Glomerular visceral epithelial cell (primary cell): ENCODE measurements around the gene C1QTNF6.
"Not testable (repeated sequence)": the region's sequence is repeated elsewhere in the genome, so short reads cannot be mapped to it uniquely, and the experiment has no call there.

ENCODE experiments used
- DNase-seq: peaks from one replicate; pipeline ENCODE4 v3.0.0-alpha.2; 2016; ENCODE audit errors: extremely low spot score

Gene C1QTNF6

DNA sequence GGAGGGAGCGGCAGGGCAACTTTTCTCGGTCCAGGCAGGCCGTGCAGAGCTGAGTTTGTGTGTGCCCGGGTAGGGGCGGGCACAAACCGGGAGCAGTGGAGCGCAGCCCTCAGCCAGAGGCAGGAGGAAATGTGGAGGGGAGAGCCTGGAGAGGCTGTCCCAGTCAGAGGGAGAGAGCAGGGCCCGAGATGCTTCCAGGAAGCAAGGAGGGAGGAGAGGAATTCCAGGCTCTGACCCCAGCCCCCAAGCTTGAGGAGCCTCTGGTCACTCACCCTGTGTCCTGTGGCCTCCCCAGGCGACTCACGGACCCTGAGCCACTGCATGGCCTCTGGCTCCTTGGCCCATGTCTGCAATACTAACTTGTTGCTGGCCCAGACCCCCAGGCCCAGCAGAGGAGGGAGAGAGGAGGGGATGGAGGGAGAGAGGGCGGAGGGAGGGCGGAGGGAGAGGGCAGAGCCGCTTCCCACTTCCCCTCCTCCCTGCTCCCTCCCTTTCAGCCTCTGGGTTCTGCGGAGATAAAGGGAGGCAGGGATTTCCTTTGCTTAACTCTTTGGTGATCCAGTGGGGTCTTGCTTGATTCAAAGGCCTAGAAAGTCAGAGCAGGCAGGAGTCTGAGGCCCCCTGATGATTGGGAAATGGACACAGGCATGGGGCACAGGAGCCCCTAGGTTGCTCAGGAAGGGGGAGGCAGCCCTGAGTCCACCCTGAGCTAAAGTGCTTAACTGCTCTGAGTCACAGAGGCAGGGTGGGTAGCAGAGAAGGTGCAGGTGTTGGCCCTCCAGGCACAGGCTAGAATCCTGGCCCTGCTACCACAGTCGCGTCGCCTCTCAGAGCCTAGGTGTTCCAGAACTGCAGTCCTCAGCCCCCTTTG, at the start of gene C1QTNF6:
Gene C1QTNF6, minus strand, starts transcription at position 357 of the 871 bp plus-strand sequence. Its CDS starts 34 bp downstream, at position 323.
- peak; percentile 66 for DNase-seq

DNA sequence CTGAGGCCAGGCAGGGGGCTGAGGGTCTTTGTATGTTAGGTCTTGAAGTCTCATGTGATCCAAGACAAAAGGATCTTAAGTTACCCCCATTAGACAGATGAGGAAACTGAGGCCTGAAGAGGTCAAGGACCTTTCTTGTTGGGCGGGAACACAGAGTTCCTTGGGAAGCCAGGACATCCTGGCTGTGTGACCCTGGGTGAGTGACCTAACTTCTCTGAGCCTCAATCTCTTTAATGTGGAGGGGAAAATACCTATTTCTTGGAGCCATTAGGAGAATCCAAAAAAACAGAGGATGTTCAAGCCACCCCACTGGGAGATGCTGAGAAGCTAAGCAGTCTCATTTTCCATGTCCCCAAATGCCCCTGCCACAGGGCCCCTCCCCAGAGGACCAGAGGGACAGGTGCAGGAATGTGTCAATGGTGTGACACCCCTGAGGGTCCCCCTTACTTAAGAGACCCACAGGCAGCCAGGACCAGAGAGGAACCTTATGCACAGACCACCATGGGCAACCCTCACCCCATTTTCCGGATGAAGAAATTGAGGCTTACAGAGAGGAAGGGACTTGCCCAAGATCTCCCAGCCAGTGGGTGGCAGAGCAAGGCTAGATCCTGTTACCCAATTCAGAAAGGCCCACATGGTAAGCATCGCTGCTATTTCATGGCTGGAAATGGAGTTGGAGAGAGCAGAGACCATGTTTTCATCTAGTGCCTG, 48.0 kb upstream of the C1QTNF6 start:
- no peak for DNase-seq

DNA sequence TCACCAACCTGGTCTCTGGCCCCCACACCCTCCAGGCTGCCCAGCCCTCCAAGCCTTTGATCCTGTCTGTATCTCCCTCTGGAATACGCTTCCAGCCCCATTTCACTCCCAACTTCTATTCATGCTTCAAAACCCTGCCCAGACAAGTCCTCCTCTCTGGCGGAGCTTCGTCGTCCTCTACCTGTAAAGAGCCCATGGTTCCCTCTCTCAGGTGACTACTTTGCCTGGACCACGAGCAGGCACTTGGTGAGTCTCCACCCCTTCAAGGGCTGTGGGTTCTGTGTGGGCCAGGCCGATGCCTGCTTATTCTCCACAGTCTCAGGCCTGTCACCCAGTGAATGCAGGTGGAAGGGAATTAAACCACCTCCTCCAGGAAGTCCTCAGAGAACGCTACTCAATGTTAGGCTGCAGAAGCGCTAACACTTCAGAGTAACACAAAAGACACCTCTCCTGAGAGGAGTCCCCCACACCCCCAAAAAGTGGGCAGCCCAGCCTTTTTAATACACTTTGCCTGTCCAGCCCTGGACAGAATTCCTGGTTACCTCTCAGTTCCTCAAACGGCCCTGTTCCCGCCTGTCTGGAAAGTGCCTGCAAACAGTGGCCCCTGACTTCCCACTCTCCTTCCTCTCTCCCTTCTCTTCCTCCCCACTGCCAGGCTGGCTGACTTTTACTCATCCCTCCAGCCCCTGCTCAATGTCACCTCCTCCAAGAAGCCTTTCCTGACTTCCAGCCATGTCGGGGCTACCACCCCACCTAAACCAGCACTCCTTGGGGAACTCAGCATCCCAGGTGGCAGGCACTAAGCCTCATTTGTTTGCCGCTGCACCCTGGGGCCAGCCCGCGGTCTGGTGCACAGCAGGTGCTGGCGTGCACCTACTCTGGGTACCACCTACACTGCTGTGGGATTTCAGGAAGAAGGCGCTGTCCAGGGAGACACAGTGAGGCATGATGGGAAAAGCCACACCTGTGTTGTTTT, 47.0 kb upstream of the C1QTNF6 start:
- DNase-seq = no peak

DNA sequence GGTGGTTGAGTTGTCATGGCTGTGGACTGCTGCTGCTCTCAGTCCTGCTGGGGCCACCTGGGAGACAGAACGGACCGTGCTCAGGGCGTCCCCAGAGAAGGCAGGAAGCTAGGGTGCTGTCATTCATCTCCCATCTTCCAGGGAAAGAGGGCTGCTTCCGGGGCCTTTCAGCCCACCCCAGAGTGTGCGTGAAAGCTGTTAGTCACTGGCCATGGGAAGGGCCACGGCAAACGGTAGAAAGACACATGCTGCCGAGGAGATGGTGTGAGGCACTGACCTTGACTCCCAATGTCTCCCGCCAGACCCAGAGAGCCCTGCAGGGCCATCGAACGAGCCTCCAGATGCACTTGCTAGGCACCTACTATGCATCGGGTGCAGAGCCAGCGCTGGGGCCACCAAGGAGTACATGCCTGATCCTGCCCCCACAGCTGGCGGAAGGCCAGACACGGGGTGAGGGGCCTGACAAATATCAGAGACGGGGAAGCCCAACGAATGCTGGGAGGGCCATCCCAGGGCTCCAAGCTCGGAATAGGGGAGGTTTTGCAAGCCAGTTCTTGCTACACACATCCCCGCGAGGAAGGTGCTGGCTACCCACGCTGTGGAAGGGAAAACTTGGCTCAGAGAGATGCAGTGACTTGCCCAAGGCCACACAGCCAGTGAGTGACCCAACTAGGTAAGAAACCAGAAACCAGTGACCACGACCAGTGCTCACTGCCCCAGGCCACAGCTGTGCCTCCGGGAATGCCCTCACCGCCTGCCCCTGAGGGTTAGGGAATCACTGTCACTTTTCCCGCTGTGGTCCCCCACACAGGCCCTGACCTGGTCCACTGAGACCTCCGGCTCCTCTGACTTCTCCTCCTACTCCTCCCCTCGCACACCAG, 45.9 kb upstream of the C1QTNF6 start:
- no peak for DNase-seq

DNA sequence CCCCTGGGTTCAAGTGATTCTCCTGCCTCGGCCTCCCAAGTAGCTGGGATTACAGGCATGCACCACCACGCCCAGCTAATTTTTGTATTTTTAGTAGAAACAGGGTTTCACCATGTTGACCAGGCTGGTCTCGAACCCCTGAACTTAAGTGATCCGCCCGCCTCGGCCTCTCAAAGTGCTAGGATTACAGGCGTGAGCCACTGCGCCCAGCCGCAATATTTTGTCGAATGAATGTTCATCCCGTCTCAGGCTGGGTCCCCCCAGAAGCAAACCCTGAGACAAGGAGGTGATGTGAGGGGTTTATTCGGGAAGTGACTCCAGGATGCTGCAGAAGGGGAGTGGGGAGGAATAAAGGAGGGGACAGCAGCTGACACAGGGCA, 45.3 kb upstream of the C1QTNF6 start:
- DNase-seq = not testable (repeated sequence)

DNA sequence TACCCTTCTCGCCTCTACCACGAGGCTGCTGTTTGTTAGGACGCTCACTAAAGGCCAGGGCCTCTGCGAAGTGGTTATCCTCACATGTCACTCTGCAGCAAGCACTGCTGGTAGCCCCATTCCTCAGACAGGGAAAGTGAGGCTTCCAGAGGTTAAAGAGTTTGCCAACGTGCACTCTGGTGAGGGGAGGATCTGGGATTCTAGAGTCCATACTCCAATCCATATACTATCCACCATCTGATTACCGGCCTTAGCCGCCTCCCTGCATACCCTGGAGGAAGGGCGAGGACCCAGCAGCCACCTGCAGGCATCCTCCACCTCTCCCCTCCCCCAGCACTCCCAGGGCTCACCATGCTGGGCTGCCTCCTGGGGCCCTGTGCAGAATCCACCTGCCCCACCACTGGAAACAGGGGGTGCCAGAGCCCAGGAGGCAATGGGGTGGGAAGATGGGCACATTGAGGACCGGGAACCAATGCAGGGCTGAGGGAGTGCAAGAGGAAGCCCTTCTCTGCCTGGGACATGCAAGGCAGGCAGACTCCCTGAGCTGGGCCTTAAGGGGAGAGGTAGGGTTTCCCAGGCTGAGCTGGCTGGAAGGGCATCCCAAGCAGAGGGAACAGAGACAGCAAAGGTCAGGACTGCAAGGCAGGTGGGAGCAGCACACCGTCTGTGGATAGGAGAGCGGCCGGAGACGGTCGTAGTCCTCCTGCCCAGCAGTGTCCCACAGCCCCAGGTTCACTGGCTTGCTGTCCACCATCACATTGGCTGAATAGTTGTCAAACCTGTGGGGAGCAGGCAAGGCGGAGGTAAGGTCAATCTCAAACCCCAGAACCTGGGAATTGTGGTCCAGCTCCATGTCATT, 44.3 kb upstream of the C1QTNF6 start:
- no peak for DNase-seq

DNA sequence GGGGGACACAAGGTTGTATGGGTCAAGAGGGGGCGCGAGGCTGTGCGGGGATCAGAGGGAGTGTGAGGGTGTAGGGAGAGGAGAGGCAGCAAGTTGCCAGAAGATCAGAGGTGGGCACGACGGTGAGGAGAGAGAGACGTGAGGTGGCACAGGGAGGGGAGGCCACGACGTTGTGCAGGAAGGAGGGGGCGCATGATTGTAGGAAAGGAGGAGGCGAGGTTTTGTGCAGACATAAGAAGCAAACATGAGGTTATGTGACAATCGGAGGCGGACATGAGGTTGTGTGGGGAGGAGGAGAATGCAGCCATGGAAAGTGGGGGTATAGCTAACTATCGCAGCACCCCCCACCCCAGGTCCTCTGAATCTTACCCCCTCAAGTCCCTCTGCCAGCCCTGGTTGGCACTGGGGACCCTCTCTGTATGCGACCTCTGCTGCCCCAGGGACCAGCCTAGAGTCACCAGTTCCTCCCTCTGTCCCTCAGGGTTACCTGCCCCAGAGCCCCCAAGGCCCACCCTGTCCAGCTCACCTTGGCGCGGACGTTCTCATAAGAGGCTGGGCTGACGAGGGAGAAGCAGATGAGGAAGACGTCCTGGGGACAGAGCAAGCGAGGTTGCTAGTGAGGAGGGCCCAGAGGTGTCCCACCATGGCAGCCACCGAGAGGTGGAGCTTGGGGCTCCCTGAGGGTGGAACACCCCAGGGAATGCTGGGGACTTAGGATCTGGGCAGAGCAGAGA, 43.5 kb upstream of the C1QTNF6 start:
- DNase-seq = no peak

DNA sequence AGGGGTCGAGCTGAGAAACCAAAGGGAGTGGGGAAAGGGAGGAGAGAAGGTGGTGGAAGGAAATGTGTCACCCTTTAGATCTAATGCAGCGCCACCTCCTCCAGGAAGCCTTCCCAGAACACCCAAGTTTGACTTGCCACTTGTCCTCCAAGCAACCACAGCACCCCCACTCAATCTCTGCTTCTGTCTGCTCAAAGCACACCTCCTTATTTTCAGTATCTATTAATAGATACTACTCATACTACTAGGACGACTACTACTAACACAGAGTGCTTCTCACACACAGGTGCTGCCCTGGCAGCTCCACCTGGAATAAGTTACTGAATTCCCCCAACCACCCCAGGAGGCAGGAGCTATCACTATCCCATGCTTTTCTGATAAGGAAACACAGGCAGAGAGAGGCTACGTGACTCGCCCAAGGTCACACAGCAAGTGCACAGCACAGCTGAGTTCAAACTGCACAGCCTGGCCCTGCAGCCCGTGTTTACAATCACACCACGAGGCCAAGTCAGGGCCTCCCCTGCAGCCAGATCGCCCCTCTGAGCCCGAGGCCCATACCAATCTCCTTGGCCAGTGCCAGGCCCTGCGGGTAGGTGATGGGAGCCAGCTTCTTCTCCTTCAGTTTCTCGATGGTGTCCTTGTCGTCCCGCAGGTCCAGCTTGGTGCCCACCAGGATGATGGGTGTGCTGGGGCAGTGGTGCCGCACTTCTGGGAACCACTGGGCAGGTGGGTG, 42.8 kb upstream of the C1QTNF6 start:
- no peak for DNase-seq

DNA sequence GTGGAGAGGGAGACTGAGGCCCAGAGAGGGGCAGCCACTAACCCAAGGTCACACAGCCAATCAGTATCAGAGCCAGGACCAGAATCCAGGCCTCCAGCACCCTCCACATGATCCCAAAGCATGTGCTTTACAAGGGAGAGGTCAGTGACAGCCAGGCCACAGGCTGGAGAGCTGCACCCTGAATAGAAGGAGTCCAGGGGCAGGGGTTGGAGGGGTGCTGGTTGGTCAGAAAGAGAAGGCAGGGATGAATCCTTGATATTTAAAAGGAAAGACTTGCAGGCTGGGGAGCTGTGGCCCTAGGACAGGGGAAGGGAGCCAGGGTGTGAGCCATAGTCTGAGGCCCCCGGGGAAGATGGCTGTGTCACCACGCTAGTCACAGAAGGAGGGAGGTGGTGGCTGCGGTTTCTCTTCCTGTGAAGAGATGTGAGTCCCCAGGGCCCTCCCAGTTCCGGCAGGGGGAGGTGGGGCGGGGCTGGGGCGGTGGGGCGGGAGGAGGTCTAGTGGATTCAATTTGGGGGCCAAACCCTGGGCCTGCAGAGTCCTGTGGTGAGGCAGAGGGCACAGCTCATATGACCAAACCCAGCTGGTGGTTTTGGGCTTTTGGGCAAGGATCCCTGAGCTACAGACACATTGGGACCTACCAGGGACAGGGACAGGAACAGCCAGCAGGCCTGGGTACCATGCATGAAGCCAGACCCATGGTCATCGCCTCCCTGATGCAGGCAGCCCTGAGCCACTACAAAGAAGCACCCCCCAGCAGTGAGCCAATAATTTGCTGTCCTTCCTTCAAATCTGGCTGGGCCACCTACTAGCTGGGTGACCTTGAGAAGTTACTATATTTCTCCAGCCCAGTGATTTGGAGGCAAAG, 42.0 kb upstream of the C1QTNF6 start:
- DNase-seq = peak; percentile 63

DNA sequence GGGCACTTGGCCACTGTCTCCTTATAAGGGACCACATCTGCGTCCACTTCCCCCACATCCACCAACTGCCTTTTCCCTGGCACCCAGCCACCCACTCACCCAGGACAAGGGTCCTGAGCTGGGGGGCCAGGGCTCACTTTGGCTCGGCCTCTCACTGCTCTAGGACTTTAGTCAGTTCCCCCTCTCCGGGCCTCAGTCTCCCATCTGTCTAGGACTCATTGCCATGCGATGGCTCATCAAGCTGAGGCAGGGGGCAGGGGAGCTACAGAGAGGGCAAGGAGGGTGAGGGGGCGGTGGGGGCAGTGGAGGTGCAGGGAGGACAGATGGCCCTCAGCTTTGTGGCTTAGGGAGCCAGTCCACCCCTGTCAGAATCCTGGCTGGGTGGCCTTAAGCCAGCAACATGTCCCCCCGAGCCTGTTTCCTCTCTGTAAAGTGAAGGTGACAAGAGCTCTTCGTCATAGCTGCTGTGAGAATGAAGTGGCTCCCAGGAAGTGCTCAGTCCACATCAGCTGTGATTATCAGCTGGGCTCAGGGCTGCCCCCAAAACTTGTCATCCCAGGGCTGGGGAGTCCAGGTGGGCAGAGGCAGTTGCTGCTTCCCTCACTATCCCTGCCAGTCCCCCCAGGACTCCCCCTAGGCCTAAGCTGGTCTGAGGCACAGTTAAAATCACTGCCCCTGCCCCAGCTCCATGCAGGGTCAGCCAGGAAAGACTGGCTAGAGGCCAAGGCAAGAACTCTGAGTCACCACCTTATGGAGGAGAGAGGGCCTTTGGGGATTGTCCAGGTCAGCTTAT, 41.2 kb upstream of the C1QTNF6 start:
- DNase-seq = peak; percentile 78

DNA sequence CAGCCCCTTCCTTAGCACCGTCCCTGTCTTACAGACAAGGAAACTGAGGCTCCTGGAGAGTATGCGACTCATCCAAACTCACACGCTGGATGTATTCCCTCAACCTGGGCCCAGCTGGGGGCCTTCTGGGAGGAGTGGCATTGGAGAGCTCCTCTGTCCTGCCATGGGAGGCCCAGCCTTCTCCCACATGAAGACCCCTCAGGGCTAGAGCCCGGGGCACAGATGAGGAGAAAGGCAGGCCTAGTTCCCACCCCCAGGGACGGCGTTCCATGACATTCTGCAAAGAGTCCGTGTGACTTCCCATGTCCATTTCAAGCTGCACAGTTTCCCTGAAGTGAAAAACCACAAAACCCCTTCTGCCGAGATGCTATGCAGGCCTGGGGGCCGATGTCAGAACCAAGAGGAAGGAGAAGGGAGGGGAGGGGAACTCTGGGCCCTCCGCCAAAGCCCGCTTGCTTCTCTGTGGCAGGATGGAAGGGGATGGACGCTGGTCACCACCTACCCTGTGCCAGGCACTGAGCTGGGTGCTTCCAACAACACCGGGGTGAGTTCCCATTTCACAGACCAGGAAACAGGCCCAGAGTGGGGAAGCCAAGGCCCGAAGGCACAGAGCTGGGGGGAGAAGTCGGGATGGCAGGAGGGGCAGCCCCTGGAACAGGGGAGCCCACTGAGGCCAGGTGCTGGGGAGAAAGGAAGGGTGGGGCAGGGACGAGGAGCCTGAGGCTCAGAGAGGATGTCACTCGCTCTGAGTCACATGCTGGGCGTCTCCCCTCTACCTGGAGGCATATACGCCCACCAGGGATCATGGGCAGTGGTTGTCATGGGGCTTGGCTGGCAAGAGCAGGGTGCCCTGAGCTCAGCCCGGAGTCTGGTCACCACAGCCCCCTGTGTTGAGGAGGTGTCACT, 40.3 kb upstream of the C1QTNF6 start:
- peak; percentile 76 for DNase-seq

DNA sequence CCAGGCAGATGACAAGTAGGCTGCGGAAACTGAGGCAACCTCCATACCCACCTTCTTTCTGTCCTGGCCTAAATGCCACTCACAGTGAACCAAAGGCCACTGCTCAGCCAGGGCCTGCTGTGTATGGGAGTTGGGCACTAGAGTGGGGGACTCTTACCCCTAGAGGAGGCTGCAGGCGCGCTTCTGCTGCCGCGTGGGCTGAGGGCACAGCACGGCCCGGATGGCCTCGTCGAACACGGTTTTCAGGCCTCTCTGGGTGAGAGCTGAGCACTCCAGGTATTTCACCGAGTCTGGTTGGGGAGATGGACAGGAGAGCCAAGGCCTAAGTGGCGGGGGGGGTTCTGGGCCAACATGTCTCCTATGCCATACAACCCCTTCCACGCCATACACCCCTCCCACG, 38.5 kb upstream of the C1QTNF6 start:
- DNase-seq = no peak

DNA sequence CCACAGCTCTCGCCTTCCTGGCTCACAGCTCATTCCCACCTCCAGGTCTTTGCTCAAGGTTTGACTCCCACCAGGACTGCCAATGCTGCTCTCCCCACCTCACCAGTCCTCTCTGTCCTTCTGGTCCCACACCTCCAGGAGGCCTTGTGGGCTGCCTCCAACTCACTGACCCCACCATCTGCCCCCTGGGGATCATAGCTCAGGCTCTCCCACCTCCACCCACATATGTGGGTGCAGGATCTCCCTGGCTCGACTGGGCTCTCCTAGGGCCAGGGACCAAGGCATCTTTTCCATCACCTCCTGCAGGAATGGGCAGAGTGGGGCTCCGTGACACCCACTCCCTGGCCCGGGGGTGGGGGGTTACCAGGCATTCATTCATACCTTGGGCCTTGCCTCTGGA, 38.0 kb upstream of the C1QTNF6 start:
- DNase-seq = no peak

DNA sequence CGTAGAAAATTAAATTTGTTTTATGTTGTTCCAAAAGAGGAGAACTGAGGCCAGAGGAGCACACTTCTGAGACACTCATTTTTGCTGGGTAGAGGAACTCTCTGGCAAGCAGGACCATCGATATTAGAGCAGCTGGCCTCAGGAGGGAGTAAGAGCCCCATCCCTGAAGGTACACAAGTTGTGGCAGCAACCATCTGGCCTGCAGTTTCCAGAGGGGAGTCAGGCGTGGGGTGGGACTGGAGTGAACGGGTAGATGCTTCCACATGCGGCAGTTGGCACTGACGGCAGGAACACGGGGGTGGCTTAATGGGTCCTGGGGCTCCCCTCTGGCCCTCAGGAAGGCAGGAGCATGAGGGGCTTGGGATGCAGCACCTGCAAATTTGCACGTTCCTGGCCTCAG, 37.4 kb upstream of the C1QTNF6 start:
- no peak for DNase-seq

DNA sequence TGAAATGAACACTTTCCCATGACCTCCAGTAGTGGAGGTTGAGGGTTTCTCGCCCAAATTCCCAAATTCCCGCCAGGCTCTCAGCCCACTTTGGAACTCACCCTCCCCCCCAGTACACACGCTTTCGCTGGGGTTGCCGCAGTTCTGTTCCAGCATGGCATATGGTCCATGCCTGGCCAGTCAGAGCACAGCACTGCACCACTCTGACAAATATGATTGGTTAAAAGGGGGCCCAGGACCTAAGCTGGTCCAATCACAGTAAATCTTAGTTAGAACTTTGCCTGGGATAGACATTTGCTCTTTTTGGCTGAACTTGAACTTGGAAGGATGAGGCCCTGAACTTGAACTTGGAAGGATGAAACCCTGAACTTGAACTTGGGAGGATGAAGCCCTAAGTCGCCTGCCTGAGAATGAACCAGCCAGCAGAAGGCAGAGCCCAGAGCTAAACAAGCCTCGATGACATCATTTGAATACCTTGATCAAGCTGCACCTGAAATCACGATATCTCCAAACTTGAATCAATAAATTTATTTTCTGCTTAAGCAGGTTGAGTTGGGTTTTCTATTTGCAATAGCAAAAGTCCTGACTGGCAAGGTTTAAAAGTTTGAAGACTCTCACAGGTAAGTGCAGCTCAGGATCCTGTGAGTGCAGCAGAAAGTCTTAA, 36.8 kb upstream of the C1QTNF6 start:
- DNase-seq = no peak
